ENCODE data around the gene MYH9. TPM values are rescaled to one million over a fixed set of nuclear protein-coding genes. Genes with fewer than 3 reads are reported as not detected.

Gene MYH9
- total and polyA plus RNA-seq, 10 donors = 59.8 to 1,376 (median 711) TPM

DNA sequence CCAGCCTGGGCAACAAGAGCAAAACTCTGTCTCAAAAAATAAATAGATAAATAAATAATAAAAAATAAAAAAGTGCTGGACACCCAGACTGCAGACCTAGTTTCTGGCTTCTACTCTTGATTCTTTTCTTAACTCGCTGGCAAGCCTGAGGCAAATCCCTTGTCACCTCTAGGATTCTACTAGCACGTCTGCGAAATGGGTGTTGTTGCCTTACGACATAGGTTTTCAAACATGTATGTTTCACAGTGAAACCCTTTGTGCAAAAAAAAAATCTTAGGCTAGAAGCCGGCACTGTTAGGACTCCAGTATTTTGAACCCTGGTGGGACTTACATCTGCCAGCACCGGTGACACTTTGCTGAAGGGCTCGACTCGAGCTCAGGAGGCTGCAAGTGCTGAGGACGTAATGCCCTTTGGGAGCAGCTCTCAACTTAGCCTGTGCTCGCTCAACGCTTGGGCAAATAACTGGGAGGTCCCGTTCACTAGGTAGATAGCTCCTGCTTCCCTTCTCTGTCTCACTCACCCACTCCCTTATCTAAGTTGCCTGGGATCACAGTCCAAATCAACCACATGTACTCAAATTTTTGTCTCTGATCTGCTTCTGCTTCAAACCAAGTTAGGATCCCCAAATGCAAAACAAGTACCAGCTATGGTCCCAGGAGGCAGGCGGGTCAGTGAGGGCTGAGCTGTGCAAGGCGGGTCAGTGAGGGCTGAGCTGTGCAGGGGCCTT is 34.7 kb upstream of the MYH9 start:
- Histone ChIP-seq H3K36me3 (no peaks in the 10 kb centered on the region), H3K4me3 (no peak overlapping the region), H3K4me1 (peaks cover 20 to 87% (median 58%) of the 10 kb centered on the region in 6 donors), H3K27me3 (replicated peaks in 1 of 7) (no peaks in the 10 kb centered on the region), H3K27ac (peak overlapping the region in 1 of 8 donors; percentile 73), H3K9me3 (no peaks in the 10 kb centered on the region)
- TF ChIP-seq, protein P1, sequence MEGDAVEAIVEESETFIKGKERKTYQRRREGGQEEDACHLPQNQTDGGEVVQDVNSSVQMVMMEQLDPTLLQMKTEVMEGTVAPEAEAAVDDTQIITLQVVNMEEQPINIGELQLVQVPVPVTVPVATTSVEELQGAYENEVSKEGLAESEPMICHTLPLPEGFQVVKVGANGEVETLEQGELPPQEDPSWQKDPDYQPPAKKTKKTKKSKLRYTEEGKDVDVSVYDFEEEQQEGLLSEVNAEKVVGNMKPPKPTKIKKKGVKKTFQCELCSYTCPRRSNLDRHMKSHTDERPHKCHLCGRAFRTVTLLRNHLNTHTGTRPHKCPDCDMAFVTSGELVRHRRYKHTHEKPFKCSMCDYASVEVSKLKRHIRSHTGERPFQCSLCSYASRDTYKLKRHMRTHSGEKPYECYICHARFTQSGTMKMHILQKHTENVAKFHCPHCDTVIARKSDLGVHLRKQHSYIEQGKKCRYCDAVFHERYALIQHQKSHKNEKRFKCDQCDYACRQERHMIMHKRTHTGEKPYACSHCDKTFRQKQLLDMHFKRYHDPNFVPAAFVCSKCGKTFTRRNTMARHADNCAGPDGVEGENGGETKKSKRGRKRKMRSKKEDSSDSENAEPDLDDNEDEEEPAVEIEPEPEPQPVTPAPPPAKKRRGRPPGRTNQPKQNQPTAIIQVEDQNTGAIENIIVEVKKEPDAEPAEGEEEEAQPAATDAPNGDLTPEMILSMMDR (IDR thresholded peaks at IDR 0.05 in 8 of 11, conservative IDR thresholded peaks at IDR 0.05 in 3 of 11) = no peak
- TF ChIP-seq POLR2AphosphoS5 (IDR thresholded peaks at IDR 0.05) (no peak), POLR2A (IDR thresholded peaks at IDR 0.05) (no peak)
- intact Hi-C loops (cut with DNase I; ENCODE audit: low total_unique reads) = no loop called here
- DNase-seq = no peak
- WGBS, 5 donors = 82 to 89% (median 86%) methylated on average over 14 of the region's 14 CpGs

DNA sequence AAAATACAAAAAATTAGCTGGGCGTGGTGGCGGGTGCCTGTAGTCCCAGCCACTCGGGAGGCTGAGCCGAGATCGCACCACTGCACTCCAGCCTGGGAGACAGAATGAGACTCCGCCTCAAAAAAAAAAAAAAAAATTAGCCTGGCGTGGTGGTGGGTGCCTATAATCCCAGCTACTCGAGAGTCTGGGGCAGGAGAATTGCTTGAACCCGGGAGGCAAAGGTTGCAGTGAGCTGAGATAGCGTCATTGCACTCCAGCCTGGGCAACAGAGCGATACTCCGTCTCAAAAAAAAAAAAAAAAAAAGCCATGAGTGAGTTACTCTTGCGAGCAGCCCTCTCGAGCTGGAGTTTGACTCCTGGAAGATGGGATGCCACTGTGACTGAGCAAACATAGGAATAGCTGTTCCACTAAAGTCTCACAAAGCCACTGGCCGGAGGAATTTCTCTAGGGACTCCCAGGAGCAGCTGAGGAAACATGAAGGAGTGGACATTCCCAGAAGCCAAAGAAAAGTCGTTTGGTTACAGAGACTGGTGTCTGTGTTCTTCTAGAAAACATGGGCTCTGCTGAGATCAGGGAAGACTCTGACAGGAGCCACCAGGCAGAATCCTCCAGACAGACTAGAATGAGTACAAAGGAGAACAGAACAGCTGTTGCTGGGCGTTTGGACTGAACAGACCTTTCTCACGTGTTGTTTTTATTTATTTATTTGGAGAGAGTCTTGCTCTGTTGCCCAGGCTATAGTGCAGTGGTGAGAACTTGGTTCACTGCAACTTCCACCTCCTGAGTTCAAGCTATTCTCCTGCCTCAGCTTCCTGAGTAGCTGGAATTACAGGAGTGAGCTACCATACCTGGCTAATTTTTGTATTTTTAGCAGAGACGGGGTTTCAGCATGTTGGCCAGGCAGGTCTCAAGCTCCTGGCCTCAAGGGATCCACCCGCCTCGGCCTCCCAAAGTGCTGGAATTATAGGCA is 32.4 kb upstream of the MYH9 start:
- Histone ChIP-seq H3K27ac (peak overlapping the region in 7 of 8 donors; percentile 74 to 88 (median 79)), H3K27me3 (replicated peaks in 1 of 7) (no peaks in the 10 kb centered on the region), H3K9me3 (no peaks in the 10 kb centered on the region), H3K36me3 (no peaks in the 10 kb centered on the region), H3K4me3 (peak overlapping the region in 1 of 8 donors; percentile 9), H3K4me1 (peaks cover 14 to 87% (median 55%) of the 10 kb centered on the region in 6 donors)
- intact Hi-C loops (cut with DNase I; ENCODE audit: low total_unique reads) = no loop called here
- 79 to 87% (median 83%) methylated on average over 21 of the region's 21 CpGs for WGBS, 5 donors
- DNase-seq = no peak
- TF ChIP-seq, protein P1 (IDR thresholded peaks at IDR 0.05 in 8 of 11, conservative IDR thresholded peaks at IDR 0.05 in 3 of 11) = no peak

DNA sequence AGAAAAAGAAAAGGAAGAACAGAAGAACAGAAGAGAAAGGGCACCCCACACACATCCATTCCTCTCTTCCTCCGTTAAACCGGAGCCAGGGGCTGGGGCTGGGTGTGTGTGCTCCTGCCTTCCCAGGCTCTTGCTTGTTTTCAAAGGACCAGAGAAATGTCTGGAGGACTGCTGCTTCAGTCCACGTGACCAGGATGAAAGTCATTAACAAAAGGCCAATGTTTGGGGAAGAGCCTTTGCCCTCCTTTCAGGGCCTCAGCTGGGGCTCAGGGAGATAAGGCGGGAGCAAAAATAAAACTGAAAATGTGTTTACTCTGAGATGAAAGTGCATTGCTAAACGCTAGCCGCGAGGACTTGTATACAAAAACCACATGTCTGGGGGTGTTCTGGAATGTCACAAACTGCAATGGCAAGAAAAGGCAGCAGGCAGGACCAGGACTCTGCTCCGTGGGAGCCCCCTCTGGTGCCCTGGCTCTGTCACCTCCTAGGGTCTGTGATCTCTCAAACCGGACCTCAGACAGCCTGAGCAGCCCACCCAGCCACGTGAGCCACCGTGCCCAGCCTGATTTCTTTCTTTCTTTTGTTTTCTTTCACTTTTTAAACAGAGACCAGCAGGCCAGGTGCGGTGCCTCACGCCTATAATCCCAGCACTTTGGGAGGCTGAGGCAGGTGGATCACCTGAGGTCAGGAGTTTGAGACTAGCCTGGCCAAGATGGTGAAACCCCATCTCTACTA is 31.6 kb upstream of the MYH9 start:
- Histone ChIP-seq H3K9me3 (no peaks in the 10 kb centered on the region), H3K4me1 (peaks cover 14 to 81% (median 48%) of the 10 kb centered on the region in 6 donors), H3K36me3 (no peaks in the 10 kb centered on the region), H3K27ac (peak overlapping the region; percentile 60 to 88 (median 78)), H3K27me3 (replicated peaks in 1 of 7) (no peaks in the 10 kb centered on the region), H3K4me3 (peak overlapping the region in 3 of 8 donors; percentile 7 to 42 (median 9))
- 28 to 40% (median 38%) methylated on average over 13 of the region's 13 CpGs for WGBS, 5 donors
- intact Hi-C loops (cut with DNase I; ENCODE audit: low total_unique reads) = no loop called here
- no peak for DNase-seq
- no peak for TF ChIP-seq POLR2A (IDR thresholded peaks at IDR 0.05)
- TF ChIP-seq, protein P1 (IDR thresholded peaks at IDR 0.05 in 8 of 11, conservative IDR thresholded peaks at IDR 0.05 in 3 of 11) = peak in 1 of 11 experiments; percentile 9
- TF ChIP-seq POLR2AphosphoS5 (IDR thresholded peaks at IDR 0.05) = peak in 2 of 3 donors; percentile 47 to 84

Data from spleen (tissue), 11 donors.